Mesenchymal stem cell (in vitro differentiated cells and primary cell): ENCODE data around the gene ERVH48-1.
"Not testable (repeated sequence)": the region's sequence is repeated elsewhere in the genome, so short reads cannot be mapped to it uniquely, and the experiment has no call there.

Experiments
- DNase-seq: peaks from one replicate; pipeline ENCODE4 v3.0.0-alpha.2; 2013
- H2AFZ ChIP-seq: one replicate; pipeline ENCODE4 v1.6.1; 2013; ENCODE audit warnings: low read depth, mild to moderate bottlenecking, control low read depth, inconsistent platforms, low read length, moderate library complexity
- H2AK5ac ChIP-seq: 2 replicates; pipeline ENCODE4 v1.6.1; 2013; ENCODE audit warnings: low read length, moderate library complexity, mild to moderate bottlenecking, inconsistent platforms; ENCODE audit not compliant: severe bottlenecking
- H2BK120ac ChIP-seq: one replicate; pipeline ENCODE4 v1.6.1; 2013; ENCODE audit warnings: low read depth, mild to moderate bottlenecking, inconsistent platforms, low read length, moderate library complexity
- H2BK12ac ChIP-seq, 2 experiments: one replicate each; pipeline ENCODE4 v1.6.1; 2013; ENCODE audit warnings: inconsistent platforms in 2 of 2, low read length in 2 of 2, mild to moderate bottlenecking in 2 of 2, moderate library complexity in 2 of 2, control low read depth in 1 of 2
- H2BK15ac ChIP-seq: one replicate; pipeline ENCODE4 v1.6.1; 2013; ENCODE audit warnings: mild to moderate bottlenecking, low read depth, inconsistent platforms; ENCODE audit not compliant: poor library complexity, severe bottlenecking
- H2BK5ac ChIP-seq: 2 replicates; pipeline ENCODE4 v1.6.1; 2013; ENCODE audit warnings: low read depth, mild to moderate bottlenecking, low read length, control low read depth, inconsistent platforms; ENCODE audit not compliant: poor library complexity, severe bottlenecking
- H3K14ac ChIP-seq, 2 experiments: one replicate each; pipeline ENCODE4 v1.6.1; 2013; ENCODE audit warnings: inconsistent platforms in 2 of 2, low read length in 2 of 2, control low read depth in 1 of 2, mild to moderate bottlenecking in 1 of 2, moderate library complexity in 1 of 2
- H3K18ac ChIP-seq, 2 experiments: one replicate each; pipeline ENCODE4 v1.6.1; 2013; ENCODE audit warnings: inconsistent platforms in 2 of 2, low read length in 2 of 2, control low read depth in 1 of 2, low read depth in 1 of 2, mild to moderate bottlenecking in 1 of 2
- H3K23ac ChIP-seq, 2 experiments: one replicate each; pipeline ENCODE4 v1.6.1; 2013; ENCODE audit warnings: inconsistent platforms in 2 of 2, low read length in 2 of 2, mild to moderate bottlenecking in 2 of 2, moderate library complexity in 2 of 2, control low read depth in 1 of 2
- H3K27ac ChIP-seq: 2 replicates; pipeline ENCODE4 v1.5.1; 2013; ENCODE audit warnings: mild to moderate bottlenecking, moderate library complexity, low read length, control low read depth, inconsistent platforms; ENCODE audit not compliant: poor library complexity, severe bottlenecking
- H3K27me3 ChIP-seq, 2 experiments: 2 replicates each; pipeline versions ENCODE4 v1.6.1 to v1.7.0; 2013; ENCODE audit warnings: low read length in 2 of 2, mild to moderate bottlenecking in 2 of 2, moderate library complexity in 2 of 2, control low read depth in 1 of 2, inconsistent platforms in 1 of 2; ENCODE audit not compliant: control insufficient read depth in 1 of 2, insufficient read depth in 1 of 2
- H3K36me3 ChIP-seq, 2 experiments: 2 replicates each; pipeline versions ENCODE4 v1.6.1 to v1.7.0; 2013; ENCODE audit warnings: low read length in 2 of 2, control low read depth in 1 of 2, inconsistent platforms in 1 of 2, low read depth in 1 of 2, mild to moderate bottlenecking in 1 of 2; ENCODE audit not compliant: insufficient read depth in 2 of 2, control insufficient read depth in 1 of 2
- H3K4ac ChIP-seq, 2 experiments: one replicate each; pipeline ENCODE4 v1.6.1; 2013; ENCODE audit warnings: inconsistent platforms in 2 of 2, low read length in 2 of 2, mild to moderate bottlenecking in 2 of 2, moderate library complexity in 2 of 2, control low read depth in 1 of 2, low read depth in 1 of 2
- H3K4me1 ChIP-seq: 2 replicates; pipeline ENCODE4 v1.6.1; 2013; ENCODE audit warnings: low read depth, low read length, control low read depth; ENCODE audit not compliant: control insufficient read depth, insufficient read depth
- H3K4me2 ChIP-seq: 2 replicates; pipeline ENCODE4 v1.6.1; 2013; ENCODE audit warnings: low read length, mild to moderate bottlenecking, inconsistent platforms; ENCODE audit not compliant: poor library complexity, severe bottlenecking
- H3K4me3 ChIP-seq, 2 experiments: 2 replicates each; pipeline versions ENCODE4 v1.5.1 to v1.7.0; 2013; ENCODE audit warnings: low read length in 2 of 2, mild to moderate bottlenecking in 2 of 2, control low read depth in 1 of 2, low read depth in 1 of 2; ENCODE audit not compliant: insufficient read depth in 1 of 2
- H3K79me1 ChIP-seq: replicated peaks from 2 replicates; pipeline ENCODE4 v1.6.1; 2013; ENCODE audit warnings: mild to moderate bottlenecking, control low read depth, low read length, inconsistent platforms; ENCODE audit not compliant: poor library complexity, severe bottlenecking
- H3K9ac ChIP-seq: 2 replicates; pipeline ENCODE4 v1.7.0; 2013; ENCODE audit warnings: mild to moderate bottlenecking, low read length, moderate library complexity
- H3K9me3 ChIP-seq: 2 replicates; pipeline ENCODE4 v1.7.0; 2013; ENCODE audit warnings: mild to moderate bottlenecking, low read length; ENCODE audit not compliant: control insufficient read depth
- H4K8ac ChIP-seq: one replicate; pipeline ENCODE4 v1.6.1; 2013; ENCODE audit warnings: inconsistent platforms, mild to moderate bottlenecking, low read length, moderate library complexity
- H4K91ac ChIP-seq: one replicate; pipeline ENCODE4 v1.6.1; 2013; ENCODE audit warnings: mild to moderate bottlenecking, low read length, inconsistent platforms
- WGBS: methylation state at CpG from one replicate; pipeline ENCODE4 v1.1.7; 2013; ENCODE audit warnings: mixed read lengths; 5-methylcytosine and 5-hydroxymethylcytosine counted together

ERVH48-1 gene

GRCh38 chr21:42959728-42960127 lies 34.3 kb upstream of the ERVH48-1 start:
- Histone ChIP-seq H3K9me3 (no peaks in the 10 kb centered on the region), H2AFZ (no peak overlapping the region), H2BK15ac (no peak overlapping the region), H4K91ac (no peak overlapping the region), H3K27ac (no peak overlapping the region), H3K4me2 (no peak overlapping the region), H2AK5ac (no peak overlapping the region), H2BK12ac (no peak overlapping the region), H3K4ac (no peak overlapping the region), H3K23ac (no peak overlapping the region), H3K9ac (no peak overlapping the region), H3K4me3 (no peak overlapping the region), H3K27me3 (no peaks in the 10 kb centered on the region), H3K14ac (no peak overlapping the region), H3K36me3 (no peaks in the 10 kb centered on the region), H3K18ac (no peak overlapping the region), H3K79me1 (no peaks in the 10 kb centered on the region), H2BK120ac (no peak overlapping the region), H2BK5ac (no peak overlapping the region), H4K8ac (no peak overlapping the region), H3K4me1 (no peaks in the 10 kb centered on the region)
- WGBS: 100% methylated on average over 2 of the region's 3 CpGs
- no peak for DNase-seq

- not testable (repeated sequence) for H3K4ac ChIP-seq, H3K4me2 ChIP-seq, H3K27me3 ChIP-seq, H3K18ac ChIP-seq, H3K79me1 ChIP-seq, H3K23ac ChIP-seq, H3K9ac ChIP-seq, H2AK5ac ChIP-seq, H2AFZ ChIP-seq, H3K9me3 ChIP-seq, H2BK5ac ChIP-seq, H3K4me1 ChIP-seq, DNase-seq, H3K4me3 ChIP-seq, H3K27ac ChIP-seq, H4K91ac ChIP-seq, H2BK15ac ChIP-seq, H4K8ac ChIP-seq, H2BK120ac ChIP-seq, H2BK12ac ChIP-seq, H3K36me3 ChIP-seq, H3K14ac ChIP-seq
- WGBS: 89% methylated on average over 6 of the region's 6 CpGs
Measured at GRCh38 chr21:42958122-42958521, 32.7 kb upstream of the ERVH48-1 start.

DNA sequence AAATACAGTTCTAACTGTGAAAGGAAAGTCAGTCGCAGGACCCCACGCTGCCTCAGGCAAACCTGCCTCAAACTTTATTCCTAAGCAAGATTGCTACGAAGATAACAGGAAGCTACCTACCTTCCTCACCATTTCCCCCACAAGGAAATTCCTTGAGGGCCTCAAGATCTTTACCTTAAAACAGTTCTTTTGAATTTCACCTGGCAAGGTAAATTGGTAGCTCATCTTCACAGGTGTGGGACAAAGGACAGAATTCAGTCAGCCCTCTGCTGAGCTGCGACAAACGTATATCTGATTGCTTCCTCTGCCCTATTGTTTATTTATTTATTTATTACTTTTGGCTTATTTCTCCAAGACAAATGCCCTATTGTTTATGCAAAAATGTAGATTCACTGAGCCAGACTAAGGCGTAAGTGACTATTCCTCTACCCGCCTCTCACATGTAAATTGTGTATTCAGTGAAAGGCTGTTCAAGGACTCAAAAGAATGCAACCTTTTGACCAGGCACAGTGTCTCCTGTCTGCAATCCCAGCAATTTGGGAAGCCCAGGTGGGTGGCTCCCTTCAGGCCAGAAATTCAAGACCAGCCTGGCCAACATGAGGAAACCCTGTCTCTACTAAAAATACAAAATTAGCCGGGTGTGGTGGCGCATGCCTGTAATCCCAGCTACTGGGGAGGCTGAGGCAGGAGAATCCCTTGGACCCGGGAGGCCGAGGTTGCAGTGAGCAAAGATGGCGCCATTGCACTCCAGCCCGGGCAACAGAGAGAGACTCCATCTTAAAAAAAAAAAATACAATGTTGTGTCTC lies 31.6 kb upstream of the ERVH48-1 start:
- H3K14ac ChIP-seq: no peak overlapping the region
- H3K23ac ChIP-seq: no peak overlapping the region
- no peak overlapping the region for H4K91ac ChIP-seq
- no peaks in the 10 kb centered on the region for H3K4me1 ChIP-seq
- no peak overlapping the region for H2BK15ac ChIP-seq
- H3K9ac ChIP-seq: no peak overlapping the region
- H2BK120ac ChIP-seq: no peak overlapping the region
- no peak overlapping the region for H2BK5ac ChIP-seq
- WGBS: 82% methylated on average over 11 of the region's 13 CpGs
- no peak overlapping the region for H3K27ac ChIP-seq
- H2AK5ac ChIP-seq: no peak overlapping the region
- H3K18ac ChIP-seq: no peak overlapping the region
- no peak overlapping the region for H2AFZ ChIP-seq
- H3K4me3 ChIP-seq: no peak overlapping the region
- no peaks in the 10 kb centered on the region for H3K9me3 ChIP-seq
- DNase-seq: no peak
- H4K8ac ChIP-seq: no peak overlapping the region
- H3K4me2 ChIP-seq: no peak overlapping the region
- no peaks in the 10 kb centered on the region for H3K27me3 ChIP-seq
- H3K36me3 ChIP-seq: no peaks in the 10 kb centered on the region
- no peak overlapping the region for H2BK12ac ChIP-seq
- no peak overlapping the region for H3K4ac ChIP-seq
- no peaks in the 10 kb centered on the region for H3K79me1 ChIP-seq

GRCh38 chr21:42951193-42951592 lies 25.8 kb upstream of the ERVH48-1 start:
- not testable (repeated sequence) for H2AFZ ChIP-seq, H4K8ac ChIP-seq, H3K27ac ChIP-seq, DNase-seq, H3K4me1 ChIP-seq, H3K36me3 ChIP-seq, H2BK12ac ChIP-seq, H3K18ac ChIP-seq, H3K4me3 ChIP-seq, H3K4ac ChIP-seq, H2BK5ac ChIP-seq, H3K4me2 ChIP-seq, H3K23ac ChIP-seq, H3K79me1 ChIP-seq, H2BK15ac ChIP-seq, H3K9me3 ChIP-seq, H3K9ac ChIP-seq, H4K91ac ChIP-seq, H2AK5ac ChIP-seq, H2BK120ac ChIP-seq, H3K27me3 ChIP-seq, H3K14ac ChIP-seq
- 99% methylated on average over 4 of the region's 9 CpGs for WGBS
